ENCODE data around the gene AFMID.
"Not testable (repeated sequence)": the region's sequence is repeated elsewhere in the genome, so short reads cannot be mapped to it uniquely, and the experiment has no call there.

AFMID gene, protein sequence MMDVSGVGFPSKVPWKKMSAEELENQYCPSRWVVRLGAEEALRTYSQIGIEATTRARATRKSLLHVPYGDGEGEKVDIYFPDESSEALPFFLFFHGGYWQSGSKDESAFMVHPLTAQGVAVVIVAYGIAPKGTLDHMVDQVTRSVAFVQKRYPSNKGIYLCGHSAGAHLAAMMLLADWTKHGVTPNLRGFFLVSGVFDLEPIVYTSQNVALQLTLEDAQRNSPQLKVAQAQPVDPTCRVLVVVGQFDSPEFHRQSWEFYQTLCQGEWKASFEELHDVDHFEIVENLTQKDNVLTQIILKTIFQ

DNA sequence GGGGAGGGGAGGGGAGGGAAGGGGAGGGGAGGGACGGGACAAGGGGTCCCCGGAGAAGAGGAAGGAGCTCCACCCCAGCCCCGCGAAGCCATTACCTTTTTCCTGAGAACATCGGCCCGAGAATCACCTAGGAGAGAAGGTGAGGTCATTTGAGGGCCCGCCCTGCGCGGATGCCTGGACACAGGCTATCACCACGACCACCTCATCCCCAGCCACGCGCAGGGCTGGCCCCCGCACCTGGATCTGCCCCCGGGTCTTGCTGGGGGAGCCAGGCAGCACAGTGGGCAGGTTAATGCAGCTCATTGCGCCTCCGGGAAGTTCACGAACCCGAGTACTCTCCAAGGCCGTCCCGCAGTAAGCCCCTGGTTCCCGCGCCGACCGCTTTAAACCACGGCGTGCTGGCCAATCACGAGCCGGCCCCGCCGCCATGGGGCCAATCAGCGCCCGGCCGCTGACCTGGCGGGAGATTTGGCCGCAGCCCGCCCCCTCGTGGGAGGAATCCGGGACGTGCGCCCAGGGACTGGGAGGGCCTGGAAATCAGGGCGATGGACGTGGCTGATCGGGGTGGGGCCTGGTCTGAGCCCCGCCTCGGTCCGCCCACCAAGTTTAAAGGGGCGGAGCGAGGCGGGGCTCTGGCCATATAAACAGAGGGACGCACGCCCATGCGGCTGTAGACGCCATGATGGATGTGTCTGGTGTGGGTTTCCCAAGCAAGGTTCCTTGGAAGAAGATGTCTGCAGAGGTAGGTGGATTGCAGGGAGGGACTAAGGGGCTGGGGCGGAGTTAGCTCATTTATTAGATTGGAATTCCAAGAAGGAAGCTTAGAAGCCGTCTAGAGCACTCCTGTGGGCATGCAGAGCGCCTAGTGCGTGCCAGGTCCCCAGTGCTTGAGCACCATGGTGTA lies at the start of gene AFMID, which contains the start of gene TK1:
AFMID (plus strand) TSS at position 671 of the 904 bp plus-strand sequence; CDS start at position 680, 9 bp downstream.
TK1 (minus strand) TSS at position 361 of the 904 bp plus-strand sequence; CDS start at position 303, 58 bp downstream.
- peak; percentile 55 to 75 for DNase-seq (ENCODE audit: low read depth in 1 of 2, low spot score in 1 of 2)

DNA sequence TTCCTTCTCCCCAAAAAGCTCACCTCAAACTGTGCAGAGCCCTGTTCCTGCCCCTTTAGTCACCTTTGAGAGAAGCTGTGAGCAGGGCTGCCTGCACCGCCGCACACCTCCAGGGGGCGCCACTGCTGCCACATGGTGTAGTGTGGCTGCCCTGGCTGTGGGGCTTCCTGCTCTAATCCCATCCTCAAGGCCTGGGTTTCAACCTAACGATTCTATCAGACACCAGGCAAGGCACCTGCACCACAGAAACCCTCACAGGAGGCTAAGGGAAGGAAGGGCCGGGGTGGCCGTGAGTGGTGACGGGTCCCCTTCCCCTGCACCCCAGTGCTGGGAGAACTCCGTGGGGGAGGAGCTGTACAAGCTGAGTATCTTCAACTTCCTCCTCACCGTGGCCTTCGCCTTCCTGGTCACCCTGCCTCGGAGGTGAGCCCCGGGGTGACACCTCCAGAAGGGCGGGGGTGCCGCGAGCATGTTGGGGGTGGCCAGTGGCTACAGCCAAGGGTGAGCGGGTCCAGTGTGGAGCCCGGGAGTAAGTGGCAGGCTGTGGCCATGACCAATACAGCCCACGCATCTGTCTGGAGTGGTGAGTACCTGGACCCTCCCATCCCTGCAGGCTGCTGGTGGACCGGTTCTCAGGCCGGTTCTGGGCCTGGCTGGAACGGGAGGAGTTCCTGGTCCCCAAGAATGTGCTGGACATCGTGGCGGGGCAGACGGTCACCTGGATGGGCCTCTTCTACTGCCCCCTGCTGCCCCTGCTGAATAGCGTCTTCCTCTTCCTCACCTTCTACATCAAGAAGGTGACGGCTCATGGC lies 49.6 kb upstream of the AFMID start:
- DNase-seq (ENCODE audit: low read depth in 1 of 2, low spot score in 1 of 2), result no peak

DNA sequence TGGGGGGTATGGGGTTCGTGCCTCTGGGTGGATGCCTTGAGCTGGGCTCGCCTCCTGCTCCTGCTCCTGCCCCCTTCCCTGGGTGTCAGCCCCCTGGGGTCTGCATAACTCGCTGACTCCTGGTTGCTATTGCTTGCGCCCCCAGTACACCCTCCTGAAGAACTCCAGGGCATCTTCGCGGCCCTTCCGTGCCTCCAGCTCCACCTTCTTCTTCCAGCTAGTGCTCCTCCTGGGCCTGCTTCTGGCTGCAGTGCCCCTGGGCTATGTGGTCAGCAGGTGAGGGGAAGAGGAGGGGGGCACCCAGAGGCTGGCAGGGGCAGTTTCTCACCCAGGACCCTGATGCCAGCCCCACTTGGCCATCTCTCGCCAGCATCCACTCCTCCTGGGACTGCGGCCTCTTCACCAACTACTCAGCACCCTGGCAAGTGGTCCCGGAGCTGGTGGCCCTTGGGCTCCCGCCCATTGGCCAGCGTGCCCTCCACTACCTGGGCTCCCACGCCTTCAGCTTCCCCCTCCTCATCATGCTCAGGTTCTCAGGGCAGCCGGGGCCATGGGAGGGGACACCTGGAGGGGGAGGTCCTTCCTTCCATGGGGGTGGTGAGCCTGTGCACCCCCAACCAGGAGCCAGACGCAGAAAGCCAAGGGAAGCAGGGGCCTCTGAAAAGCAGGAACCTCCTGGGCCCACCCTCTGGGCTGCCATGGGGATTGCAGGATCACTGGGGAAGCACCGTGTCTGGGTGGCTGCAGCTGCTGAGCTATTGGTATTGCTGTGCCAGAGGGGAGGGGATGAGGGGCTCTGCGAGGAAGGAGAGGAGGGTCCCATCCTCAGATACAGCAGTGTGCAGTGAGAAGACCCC lies 48.7 kb upstream of the AFMID start:
- DNase-seq (ENCODE audit: low read depth in 1 of 2, low spot score in 1 of 2), result no peak

DNA sequence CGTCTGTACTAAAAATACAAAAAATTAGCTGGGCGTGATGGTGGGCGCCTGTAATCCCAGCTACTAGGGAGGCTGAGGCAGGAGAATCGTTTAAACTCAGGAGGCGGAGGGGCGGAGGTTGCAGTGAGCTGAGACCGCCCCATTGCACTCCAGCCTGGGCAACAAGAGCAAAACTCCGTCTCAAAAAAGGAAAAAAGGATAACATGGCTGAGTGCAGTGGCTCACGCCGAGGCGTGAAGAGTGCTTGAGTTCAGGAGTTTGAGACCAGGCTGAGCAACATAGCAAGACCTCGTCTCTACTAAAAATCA lies 47.3 kb upstream of the AFMID start:
- not testable (repeated sequence) for DNase-seq (ENCODE audit: low read depth in 1 of 2, low spot score in 1 of 2)

DNA sequence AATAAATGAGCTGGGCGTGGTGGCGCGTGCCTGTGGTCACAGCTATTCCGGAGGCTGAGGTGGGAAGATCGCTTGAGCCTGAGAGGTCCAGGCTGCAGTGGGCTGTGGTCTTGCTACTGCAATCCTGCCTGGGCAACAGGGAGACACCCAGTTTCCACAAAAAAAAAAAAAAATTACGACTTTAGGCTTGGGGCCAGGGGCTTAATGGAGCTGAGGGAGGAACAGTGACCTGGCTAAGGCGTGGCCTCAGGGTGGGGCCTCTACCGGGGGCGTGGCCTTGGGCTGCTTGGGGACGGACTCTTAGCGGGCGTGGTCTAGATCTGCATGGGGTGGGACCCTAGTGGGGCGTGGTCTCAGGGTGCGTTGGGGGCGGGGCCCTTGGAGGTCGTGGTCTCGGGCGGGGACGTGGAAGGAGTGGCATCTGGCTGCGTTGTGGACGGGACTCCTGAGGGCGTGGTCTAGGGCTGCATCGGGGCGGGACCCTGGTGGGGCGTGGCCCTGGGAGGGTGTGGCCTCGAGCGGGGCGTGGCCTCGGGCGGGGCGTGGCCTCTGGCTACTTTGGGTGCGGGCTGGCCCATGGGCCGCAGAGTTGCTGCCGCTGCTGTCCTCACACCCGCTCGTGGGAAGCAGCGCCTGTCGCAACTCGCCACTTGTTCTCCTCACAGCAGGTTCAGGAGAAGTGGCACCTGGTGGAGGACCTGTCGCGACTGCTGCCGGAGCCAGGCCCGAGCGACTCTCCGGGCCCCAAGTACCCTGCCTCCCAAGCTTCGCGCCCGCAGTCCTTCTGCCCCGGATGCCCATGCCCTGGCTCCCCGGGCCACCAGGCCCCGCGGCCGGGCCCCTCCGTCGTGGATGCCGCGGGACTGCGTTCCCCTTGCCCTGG lies 46.8 kb upstream of the AFMID start:
- DNase-seq (ENCODE audit: low read depth in 1 of 2, low spot score in 1 of 2), result peak; percentile 73 to 84

DNA sequence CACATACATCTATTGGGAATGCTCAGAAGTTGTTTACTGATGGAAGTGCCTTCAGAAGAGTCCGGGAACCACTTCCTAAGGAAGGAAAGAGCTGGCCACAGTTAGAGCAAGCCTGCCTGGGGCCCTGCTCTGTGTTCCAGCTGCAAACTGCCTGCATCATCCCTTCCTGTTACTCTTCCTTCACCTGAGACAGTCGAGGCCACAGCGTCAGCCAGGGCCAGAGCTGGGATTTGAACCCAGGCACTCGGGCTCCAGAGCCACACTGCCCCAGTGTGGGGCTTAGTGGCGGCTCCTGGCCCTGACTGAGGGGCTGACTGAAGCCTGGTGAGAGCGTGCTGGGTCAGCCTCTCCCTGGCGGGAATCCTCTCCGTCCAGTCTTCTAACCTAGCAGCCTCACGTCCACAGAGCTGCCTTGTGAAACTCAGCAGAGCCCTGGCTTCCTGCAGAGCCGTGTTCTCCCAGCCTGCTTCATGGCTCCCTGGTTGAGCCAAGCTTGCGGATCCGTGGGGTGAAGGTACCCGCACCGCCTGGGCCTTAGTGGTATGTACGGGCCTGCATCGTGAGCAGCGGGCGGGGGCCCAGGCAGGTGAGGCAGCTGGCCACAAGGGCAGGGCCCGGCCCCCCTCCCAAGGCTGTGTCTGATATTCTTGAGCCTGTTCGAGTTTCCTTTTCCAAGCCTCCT lies 45.6 kb upstream of the AFMID start:
- no peak for DNase-seq (ENCODE audit: low read depth in 1 of 2, low spot score in 1 of 2)

DNA sequence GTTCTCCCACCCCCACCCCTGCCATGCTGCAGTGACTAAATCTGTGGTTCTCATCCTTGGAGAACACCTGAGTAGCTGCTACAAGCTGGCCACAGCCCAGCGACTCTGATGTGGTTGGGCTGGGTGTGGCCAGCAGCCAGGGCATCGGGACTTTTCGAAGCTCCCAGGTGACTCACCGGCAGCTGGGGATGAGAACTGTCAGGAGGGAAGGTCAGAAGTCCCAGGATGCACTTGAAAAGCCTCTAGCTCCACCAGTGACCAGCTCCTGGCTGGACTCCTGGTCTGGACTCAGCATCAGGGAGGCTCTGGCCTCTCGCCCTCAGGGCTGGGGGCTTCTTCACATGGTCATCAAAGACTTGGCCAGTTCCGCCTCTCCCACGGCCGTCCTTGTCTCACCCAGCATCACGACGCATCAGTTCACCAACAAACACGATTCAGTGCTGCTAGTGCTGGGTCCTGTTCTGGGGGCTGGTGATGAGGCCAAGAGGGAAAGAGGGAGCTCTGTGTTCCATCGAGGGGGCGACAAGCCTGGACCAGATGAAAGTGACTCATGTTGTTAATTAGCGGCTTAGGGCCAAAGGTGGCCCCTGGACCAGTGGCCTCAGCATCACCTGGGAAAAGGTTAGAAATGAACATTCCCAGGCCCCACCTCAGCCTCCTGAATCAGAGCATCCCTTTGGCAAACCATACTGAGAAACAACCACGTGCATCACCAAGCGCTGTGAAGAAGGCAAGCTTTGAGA lies 44.9 kb upstream of the AFMID start:
- DNase-seq (ENCODE audit: low read depth in 1 of 2, low spot score in 1 of 2), result no peak

DNA sequence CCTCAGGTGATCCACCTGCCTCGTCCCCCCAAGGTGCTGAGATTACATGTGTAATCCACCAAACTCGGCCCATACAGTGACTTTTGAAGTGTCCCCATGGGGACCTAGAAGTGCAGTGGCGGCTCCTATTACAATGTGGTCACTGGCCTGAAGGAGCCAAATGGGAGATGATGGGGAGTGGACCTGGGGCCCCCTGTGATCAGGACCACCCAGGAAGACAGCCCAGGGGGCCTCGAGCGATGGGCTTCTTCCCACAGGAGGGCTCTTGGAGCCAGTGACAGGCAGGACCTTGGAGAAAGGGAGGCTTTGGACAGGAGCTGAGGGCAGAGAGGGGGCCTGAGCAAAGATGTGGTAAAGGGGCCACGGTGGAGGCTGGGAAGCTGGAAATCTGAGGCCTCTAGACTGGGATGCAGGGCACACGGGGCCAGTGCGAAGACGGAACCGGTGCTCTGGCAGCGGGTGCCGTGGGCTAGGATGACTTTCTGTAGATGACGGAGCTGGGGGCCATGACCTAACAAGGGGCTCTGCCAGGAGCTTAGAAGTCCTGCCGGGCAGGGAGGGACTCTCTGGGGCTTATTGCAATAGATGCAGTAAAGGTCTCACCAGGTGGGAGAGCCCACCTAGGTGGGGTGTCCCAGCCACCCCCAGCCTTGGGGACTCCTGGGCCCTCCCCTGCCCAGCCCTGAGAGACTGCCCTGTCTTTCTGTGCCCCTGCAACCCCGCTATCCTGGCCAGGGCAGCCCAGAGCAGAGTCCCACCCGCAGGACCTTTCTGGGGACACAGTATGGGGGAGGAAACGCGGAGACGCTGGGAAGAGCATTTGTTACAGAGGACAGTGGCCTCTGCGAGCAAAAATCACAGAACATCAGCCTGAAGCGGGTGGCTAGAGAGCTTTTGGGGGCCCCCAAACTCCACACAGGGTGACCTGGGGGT lies 43.7 kb upstream of the AFMID start:
- no peak for DNase-seq (ENCODE audit: low read depth in 1 of 2, low spot score in 1 of 2)

DNA sequence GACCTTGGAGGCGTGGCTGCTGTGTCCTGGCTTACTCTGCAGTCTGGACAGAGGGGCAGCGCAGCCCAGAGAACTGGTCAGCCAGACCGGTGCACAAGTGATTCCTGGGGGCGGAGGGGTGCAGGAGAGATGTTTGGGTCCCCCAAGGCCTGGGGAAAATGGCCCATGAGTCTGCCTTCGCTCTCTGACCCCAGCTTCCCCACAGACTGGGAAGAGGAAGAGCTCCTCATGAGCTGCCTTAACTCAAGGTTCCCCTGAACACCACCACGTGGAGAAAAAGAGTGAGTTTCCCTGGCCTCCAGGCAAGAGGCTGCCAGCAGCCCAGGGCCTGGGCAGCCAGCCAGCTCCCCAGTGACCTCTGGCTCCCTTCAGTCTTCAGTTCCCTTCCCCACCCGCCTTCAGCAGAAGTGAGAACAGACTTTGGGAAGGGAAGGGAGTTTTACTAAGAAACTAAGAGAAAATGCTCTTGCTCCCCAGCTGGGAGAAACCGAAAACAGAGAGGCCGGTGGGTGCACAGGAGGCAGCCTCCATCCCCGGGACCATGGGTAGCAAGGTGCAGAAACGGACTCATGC lies 42.9 kb upstream of the AFMID start:
- DNase-seq (ENCODE audit: low read depth in 1 of 2, low spot score in 1 of 2), result no peak

DNA sequence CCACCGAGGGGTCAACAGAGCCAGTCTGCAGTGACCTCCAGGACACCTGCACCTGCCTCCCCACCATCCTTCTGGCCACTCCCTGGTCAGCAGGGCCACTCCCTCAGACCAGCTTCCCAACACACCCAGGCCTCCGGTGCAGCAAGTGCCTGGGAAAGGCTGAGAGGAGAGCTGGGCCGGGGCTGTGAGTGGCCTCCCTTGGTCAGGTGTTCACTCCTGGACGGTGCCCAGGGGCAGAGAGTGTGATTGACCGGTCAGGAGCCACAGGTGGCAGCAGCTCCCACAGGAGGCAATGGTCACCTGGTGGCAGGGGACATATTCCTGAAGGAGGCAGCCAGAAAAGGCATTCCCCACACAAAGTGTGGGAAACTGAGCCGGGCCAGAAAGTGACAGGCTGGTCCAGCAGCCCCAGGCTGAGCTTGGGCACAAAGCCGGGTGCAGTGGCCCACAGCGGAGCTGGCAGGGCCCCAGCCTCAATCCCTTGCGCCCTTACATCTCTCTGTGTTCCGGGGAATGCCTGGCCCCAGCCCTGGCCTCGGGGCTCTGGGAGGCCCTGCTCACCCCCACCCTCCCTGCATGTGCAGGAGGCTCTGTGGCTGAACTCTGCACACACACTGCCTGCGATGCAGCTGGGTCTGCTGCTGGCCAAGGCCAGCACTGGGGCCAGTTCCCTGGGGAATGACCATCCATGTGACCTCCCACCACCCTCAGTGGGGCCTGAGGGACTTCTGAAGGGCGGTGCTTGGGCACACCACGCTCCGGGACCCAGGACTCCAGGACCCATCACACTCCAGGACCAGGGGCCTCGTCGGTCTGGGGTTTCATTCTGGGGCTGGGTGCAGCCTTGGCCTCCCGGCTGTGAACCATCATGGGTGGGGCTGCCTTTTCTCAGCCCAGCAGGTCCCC lies 42.2 kb upstream of the AFMID start:
- no peak for DNase-seq (ENCODE audit: low read depth in 1 of 2, low spot score in 1 of 2)

DNA sequence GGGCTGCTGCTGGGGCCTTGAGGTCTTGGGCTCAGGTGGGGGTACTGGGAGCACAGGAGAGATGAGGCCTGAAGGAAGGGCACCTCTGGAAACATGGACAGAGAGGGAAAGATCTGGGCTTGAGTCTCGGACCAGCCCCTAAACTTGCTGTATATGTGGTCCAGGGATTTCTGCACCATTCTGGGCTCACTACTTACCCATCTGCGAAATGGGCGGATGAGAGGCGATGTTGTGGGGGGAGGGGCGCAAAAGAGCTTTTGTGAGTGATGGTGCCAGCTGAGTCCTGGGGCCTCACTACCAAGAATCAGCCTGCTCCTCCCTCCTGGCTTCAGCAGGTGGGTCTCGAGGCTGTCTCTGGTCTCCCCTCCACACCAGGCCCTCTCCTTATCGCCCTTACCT lies 40.7 kb upstream of the AFMID start:
- DNase-seq (ENCODE audit: low read depth in 1 of 2, low spot score in 1 of 2), result no peak

DNA sequence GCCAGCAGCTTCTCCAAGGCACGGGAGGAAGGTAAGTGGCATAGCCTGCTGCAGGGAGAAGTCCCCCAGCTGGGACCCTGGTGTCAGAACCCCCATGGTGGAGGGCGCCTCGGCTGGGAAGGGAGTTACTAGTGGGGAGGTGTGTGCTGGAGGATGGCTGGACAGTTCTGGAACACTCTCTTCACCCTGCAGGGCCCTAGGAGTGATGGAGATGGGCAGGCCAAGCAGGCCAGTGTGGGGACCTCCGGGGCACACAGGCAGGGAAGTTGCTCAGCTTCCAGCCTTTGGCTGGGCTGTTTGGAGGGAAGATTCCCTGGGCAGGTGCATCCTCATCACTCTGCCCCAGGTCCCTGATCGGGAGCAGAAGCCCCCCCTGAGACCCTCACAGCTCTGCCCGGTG lies 40.3 kb upstream of the AFMID start:
- DNase-seq (ENCODE audit: low read depth in 1 of 2, low spot score in 1 of 2), result no peak

DNA sequence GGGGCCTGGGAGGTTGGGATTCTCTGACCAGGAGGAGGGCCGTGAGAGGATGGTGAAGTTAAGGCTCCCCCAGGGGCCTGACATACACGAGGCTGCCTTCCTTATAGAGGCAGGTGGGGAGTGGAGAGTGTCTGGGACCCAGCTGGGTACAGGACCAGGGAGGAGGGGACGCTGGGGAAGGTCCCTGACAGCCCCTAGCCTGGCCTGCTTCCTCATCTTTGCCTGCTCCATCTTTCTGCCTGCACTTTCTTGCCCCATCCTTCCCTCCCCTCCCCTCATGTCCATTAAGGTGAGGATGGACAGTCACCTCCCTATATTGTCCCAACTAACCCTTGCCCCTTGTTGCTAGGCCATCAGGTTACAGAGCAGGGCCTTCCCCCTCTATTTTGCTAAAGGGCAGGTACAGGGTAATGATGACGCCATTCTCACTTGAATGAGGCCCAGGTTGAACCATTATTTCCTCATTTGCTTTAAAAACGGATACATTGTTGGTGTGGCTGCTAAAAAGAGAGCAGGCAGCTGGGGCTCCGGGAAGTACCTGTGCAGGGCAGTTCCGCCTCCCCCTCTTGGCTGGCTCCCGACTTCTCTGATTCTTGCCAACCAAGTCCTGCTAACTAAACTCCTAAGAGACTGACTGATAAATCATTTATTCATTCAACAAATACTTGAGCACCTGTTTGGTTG lies 39.7 kb upstream of the AFMID start:
- no peak for DNase-seq (ENCODE audit: low read depth in 1 of 2, low spot score in 1 of 2)

DNA sequence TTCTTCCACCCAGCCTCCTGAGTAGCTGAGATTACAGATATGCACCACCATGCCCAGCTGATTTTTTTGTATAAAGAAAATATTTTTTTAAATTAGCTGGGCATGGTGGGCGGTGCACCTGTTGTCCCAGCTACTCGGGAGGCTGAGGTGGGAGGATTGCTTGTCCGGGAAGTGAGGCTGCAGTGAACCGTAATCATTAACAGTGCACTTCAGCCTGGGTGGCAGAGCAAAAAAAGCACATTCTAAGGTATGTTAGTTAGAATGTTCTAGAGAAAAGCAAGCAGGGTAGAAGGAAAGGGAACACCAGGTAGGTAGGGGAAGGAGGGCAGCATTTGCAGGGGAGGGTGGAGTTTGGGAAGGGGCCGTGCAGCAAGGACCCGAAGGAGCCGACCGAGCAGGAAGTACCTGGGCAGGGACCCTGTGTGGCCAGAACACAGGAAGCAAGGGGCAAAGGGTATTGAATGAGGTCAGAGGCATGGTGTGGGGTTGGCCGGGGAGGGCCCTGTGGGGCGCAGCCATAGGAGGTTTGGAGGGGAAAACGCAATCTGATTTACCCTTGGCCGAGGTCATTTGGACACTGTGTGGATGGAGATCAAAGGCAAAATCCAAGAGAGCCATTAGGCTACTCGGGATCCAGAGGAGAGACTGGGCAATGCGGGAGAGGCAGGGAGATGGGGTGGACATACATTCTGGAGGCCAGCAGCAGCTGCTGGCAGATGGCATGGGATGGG lies 38.7 kb upstream of the AFMID start:
- DNase-seq (ENCODE audit: low read depth in 1 of 2, low spot score in 1 of 2), result no peak
